OCI-LY3 (cell line): ENCODE data around the gene TEX29.

Source experiments
- H2AFZ ChIP-seq: fragments of 200-600, 300-600 bp; shearing (Covaris generic); 2 replicates; pipeline ENCODE4 v1.6.0; 2014; ENCODE audit warnings: antibody characterized with exemption, low read depth, low read length
- H3K27ac ChIP-seq: fragments of 200-600, 300-600 bp; sonication (generic); 2 replicates; pipeline ENCODE4 v1.5.1; 2014; ENCODE audit warnings: mild to moderate bottlenecking, low read length, moderate library complexity, mixed read lengths
- H3K27me3 ChIP-seq: fragments of 200-600, 300-600 bp; sonication (generic); 2 replicates; pipeline ENCODE4 v1.6.1; 2014; ENCODE audit warnings: low read depth, low read length, mixed read lengths
- H3K36me3 ChIP-seq: fragments of 200-600, 300-600 bp; sonication (generic); replicated peaks from 2 replicates; pipeline ENCODE3; 2014; ENCODE audit warnings: low read depth, low read length, mixed read lengths
- H3K4me1 ChIP-seq: fragments of 300-600, 200-600 bp; sonication (generic); 2 replicates; pipeline ENCODE4 v1.6.1; 2014; ENCODE audit warnings: low read length, mixed read lengths
- H3K4me2 ChIP-seq: fragments of 200-600, 300-600 bp; sonication (generic); 2 replicates; pipeline ENCODE4 v1.6.1; 2014; ENCODE audit warnings: low read length, mixed read lengths
- H3K4me3 ChIP-seq: fragments of 300-600, 200-600 bp; sonication (generic); 2 replicates; pipeline ENCODE4 v1.5.1; 2014; ENCODE audit warnings: antibody characterized with exemption, mild to moderate bottlenecking, low read length, moderate library complexity
- H3K79me2 ChIP-seq: fragments of 300-600, 200-600 bp; shearing (Covaris generic); 2 replicates; pipeline ENCODE4 v1.6.1; 2014; ENCODE audit warnings: mild to moderate bottlenecking, low read length, mixed read lengths
- H3K9ac ChIP-seq: fragments of 300-600, 200-600 bp; shearing (Covaris generic); 2 replicates; pipeline ENCODE4 v1.6.0; 2014; ENCODE audit warnings: mild to moderate bottlenecking, low read length, moderate library complexity
- H3K9me3 ChIP-seq: fragments of 200-600, 300-600 bp; shearing (Covaris generic); 2 replicates; pipeline ENCODE4 v1.6.1; 2014; ENCODE audit warnings: low read length, mixed read lengths; ENCODE audit not compliant: insufficient read depth
- H4K20me1 ChIP-seq: fragments of 200-600, 300-600 bp; sonication (generic); 2 replicates; pipeline ENCODE4 v1.6.1; 2016; ENCODE audit warnings: low read length, mixed read lengths; ENCODE audit not compliant: insufficient read depth
- CTCF ChIP-seq: fragments of 200-600, 300-600 bp; sonication (generic); IDR thresholded peaks from 2 replicates; pipeline ENCODE4 v1.5.1; 2014; ENCODE audit warnings: antibody characterized with exemption, low read length, low read depth
- EZH2phosphoT487 ChIP-seq: fragments of 200-600 bp; shearing (Covaris generic); IDR thresholded peaks from 2 replicates; pipeline ENCODE4 v1.6.1; 2018; ENCODE audit warnings: antibody characterized with exemption, mixed run types, low read depth

TEX29 gene

DNA sequence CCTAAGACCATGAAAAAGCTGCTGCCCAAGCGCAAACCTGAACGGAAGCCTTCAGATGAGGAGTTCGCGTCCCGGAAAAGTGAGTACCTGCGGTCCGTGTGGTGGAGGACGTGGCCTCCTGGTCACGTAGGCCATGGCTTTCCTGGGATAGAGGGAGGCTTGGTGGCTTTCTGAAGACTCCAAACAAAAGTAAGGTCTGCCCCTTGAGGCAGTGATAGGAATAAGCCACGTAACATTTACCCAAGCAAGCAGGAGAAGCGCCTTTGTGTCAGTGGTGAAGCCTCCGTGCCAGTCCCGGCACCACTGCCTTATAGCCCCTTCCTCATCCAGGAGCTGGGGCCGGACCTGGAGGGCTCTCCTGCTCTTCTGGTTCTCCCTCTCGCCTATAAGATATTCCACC lies 34.3 kb upstream of the TEX29 start:
- Histone ChIP-seq H3K4me1 (no peaks in the 10 kb centered on the region), H3K9ac (no peak overlapping the region), H3K79me2 (no peaks in the 10 kb centered on the region), H3K9me3 (no peaks in the 10 kb centered on the region), H3K27me3 (no peaks in the 10 kb centered on the region), H3K4me3 (no peak overlapping the region), H4K20me1 (no peaks in the 10 kb centered on the region), H2AFZ (no peak overlapping the region), H3K4me2 (no peak overlapping the region), H3K27ac (no peak overlapping the region), H3K36me3 (peaks cover 69% of the 10 kb centered on the region)
- TF ChIP-seq EZH2phosphoT487: no peak
- TF ChIP-seq CTCF: no peak

DNA sequence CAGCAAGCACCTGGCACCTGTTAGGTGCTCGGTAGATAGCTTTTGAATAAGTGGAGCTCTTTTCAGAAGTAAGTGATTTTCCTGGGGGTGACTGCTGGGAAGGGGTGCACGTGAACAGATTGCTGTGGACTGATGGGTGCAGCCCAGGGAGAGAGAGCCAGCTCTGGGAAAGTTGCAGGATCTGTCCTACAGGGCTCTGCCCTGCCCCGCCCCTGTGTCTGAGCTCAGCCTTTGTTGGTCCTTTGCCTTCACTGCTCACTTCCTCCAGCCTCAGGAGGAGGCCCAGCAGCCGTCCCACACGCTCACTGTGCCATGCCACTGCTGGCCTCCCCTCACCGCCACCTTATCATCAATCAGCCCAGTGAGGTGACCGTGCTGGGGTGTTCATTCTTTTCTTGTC lies 33.7 kb upstream of the TEX29 start:
- no peak overlapping the region for H3K4me2 ChIP-seq
- no peak overlapping the region for H3K9ac ChIP-seq
- H3K79me2 ChIP-seq: no peaks in the 10 kb centered on the region
- no peaks in the 10 kb centered on the region for H4K20me1 ChIP-seq
- peaks cover 67% of the 10 kb centered on the region for H3K36me3 ChIP-seq
- H3K9me3 ChIP-seq: no peaks in the 10 kb centered on the region
- H3K4me3 ChIP-seq: no peak overlapping the region
- H3K27me3 ChIP-seq: no peaks in the 10 kb centered on the region
- no peak overlapping the region for H3K27ac ChIP-seq
- TF ChIP-seq EZH2phosphoT487: no peak
- H2AFZ ChIP-seq: no peak overlapping the region
- H3K4me1 ChIP-seq: no peaks in the 10 kb centered on the region

DNA sequence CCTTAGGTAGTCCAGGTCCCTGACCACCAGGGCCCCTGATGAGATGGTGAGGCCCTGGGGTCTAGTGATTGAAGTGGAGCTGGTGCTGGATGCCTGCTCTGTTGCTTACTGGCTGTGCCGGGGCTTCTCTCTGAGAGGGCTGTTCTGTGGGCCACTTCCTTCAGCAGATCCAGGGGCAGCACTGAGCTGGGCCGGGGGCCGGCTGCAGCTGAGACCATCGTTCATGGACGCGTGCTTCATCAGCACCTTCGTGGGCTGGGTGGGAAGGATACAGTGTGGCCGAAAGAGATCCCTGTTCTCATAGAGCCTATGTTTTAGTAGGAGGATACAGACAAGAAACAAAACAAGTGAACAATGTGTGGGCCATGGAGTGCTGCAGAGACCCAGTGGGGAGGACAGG lies 33.2 kb upstream of the TEX29 start:
- peaks cover 69% of the 10 kb centered on the region for H3K36me3 ChIP-seq

DNA sequence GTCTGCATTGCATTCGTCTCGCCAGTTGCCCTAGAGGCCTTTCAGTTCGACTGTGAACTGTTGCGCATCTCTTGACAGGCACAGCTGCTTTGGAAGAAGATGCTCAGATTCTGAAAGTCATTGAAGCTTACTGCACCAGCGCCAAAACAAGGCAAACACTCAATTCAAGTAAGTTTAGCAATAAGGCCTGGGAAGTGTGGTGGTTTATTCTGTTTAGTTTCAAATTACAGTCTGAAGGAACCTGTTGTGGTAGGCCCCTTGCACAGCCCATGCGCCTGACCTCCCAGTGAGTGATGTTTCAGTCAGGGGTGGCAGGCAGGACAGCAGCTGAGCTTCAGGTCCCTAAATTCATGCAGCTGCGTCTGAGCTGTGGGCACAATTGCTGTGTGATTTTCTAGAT lies 32.2 kb upstream of the TEX29 start:
- Histone ChIP-seq H3K27me3 (no peaks in the 10 kb centered on the region), H3K4me2 (no peak overlapping the region), H3K9ac (no peak overlapping the region), H3K36me3 (peaks cover 67% of the 10 kb centered on the region), H4K20me1 (no peaks in the 10 kb centered on the region), H3K9me3 (no peaks in the 10 kb centered on the region), H3K4me1 (no peaks in the 10 kb centered on the region), H3K79me2 (no peaks in the 10 kb centered on the region), H2AFZ (no peak overlapping the region), H3K4me3 (no peak overlapping the region), H3K27ac (no peak overlapping the region)
- TF ChIP-seq CTCF (no peak), EZH2phosphoT487 (no peak)

More for the DNA sequence above, 33.2 kb upstream of the TEX29 start:
- Histone ChIP-seq H3K9me3 (no peaks in the 10 kb centered on the region), H3K4me3 (no peak overlapping the region), H3K27ac (no peak overlapping the region), H3K4me2 (no peak overlapping the region), H3K27me3 (no peaks in the 10 kb centered on the region), H3K79me2 (no peaks in the 10 kb centered on the region), H4K20me1 (no peaks in the 10 kb centered on the region), H2AFZ (no peak overlapping the region), H3K4me1 (no peaks in the 10 kb centered on the region), H3K9ac (no peak overlapping the region)
- no peak for TF ChIP-seq CTCF
- TF ChIP-seq EZH2phosphoT487: no peak

DNA sequence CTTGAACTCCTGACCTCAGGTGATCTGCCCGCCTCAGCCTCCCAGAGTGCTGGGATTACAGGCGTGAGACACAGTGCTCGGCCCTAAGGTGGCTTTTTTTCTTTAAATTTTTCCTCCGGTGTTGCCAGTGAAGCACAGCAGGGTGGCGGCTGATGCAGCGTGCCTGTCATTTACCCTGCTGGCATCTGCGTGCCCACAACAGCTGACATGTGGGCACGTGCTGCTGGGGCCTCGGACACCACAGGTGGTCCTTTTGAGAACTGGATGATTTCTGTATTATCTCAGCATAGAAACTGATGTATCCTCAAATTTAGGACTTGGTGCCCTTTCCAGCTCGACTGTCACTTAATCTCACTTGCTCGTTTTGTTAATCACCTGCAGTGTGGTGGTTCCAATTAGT lies 31.2 kb upstream of the TEX29 start:
- TF ChIP-seq EZH2phosphoT487 (no peak), CTCF (no peak)
- no peak overlapping the region for H2AFZ ChIP-seq
- no peak overlapping the region for H3K4me2 ChIP-seq
- H4K20me1 ChIP-seq: no peaks in the 10 kb centered on the region
- H3K4me1 ChIP-seq: no peaks in the 10 kb centered on the region
- H3K9me3 ChIP-seq: no peaks in the 10 kb centered on the region
- H3K27ac ChIP-seq: no peak overlapping the region
- peaks cover 68% of the 10 kb centered on the region for H3K36me3 ChIP-seq
- H3K79me2 ChIP-seq: no peaks in the 10 kb centered on the region
- no peaks in the 10 kb centered on the region for H3K27me3 ChIP-seq
- H3K4me3 ChIP-seq: no peak overlapping the region
- no peak overlapping the region for H3K9ac ChIP-seq
